Measurements from ENCODE around the gene PXDN. TPM values are rescaled to one million over a fixed set of nuclear protein-coding genes. Genes with fewer than 3 reads are reported as not detected.
"Not testable (repeated sequence)": the region's sequence is repeated elsewhere in the genome, so short reads cannot be mapped to it uniquely, and the experiment has no call there.

PXDN gene
- total RNA-seq, 1 donor from 2014 or later, result 1.1 TPM

GRCh38 chr2:1781291-1782080, 37.2 kb upstream of the PXDN start:
- H3K27ac Mint-ChIP-seq, result peak overlapping the region; percentile 77
- H3K4me3 Mint-ChIP-seq, result peak overlapping the region; percentile 24
- peaks cover 2% of the 10 kb centered on the region for H3K4me1 Mint-ChIP-seq
- no peaks in the 10 kb centered on the region for H3K9me3 Mint-ChIP-seq
- H3K27me3 Mint-ChIP-seq, result no peaks in the 10 kb centered on the region
- peak; percentile 74 for DNase-seq
- intact Hi-C loops (cut with micrococcal nuclease), result no loop called here
- H3K36me3 Mint-ChIP-seq (ENCODE audit: low read depth), result no peaks in the 10 kb centered on the region

GRCh38 chr2:1780693-1781092, 36.4 kb upstream of the PXDN start:
- no peak overlapping the region for H3K27ac Mint-ChIP-seq
- no peaks in the 10 kb centered on the region for H3K27me3 Mint-ChIP-seq
- peaks cover 2% of the 10 kb centered on the region for H3K4me1 Mint-ChIP-seq
- H3K4me3 Mint-ChIP-seq, result no peak overlapping the region
- H3K36me3 Mint-ChIP-seq (ENCODE audit: low read depth), result no peaks in the 10 kb centered on the region
- H3K9me3 Mint-ChIP-seq, result no peaks in the 10 kb centered on the region
- intact Hi-C loops (cut with micrococcal nuclease), result no loop called here
- no peak for DNase-seq

GRCh38 chr2:1780054-1780453, 35.7 kb upstream of the PXDN start:
- H3K36me3 Mint-ChIP-seq (ENCODE audit: low read depth); H3K27me3 Mint-ChIP-seq; H3K9me3 Mint-ChIP-seq; H3K4me1 Mint-ChIP-seq; intact Hi-C loops (cut with micrococcal nuclease); DNase-seq; H3K27ac Mint-ChIP-seq; H3K4me3 Mint-ChIP-seq: not testable (repeated sequence)

- Mint-ChIP-seq H3K27ac (no peak overlapping the region), H3K4me1 (peaks cover 2% of the 10 kb centered on the region), H3K27me3 (no peaks in the 10 kb centered on the region), H3K4me3 (no peak overlapping the region), H3K9me3 (no peaks in the 10 kb centered on the region), H3K36me3 (ENCODE audit: low read depth) (no peaks in the 10 kb centered on the region)
- DNase-seq, result no peak
- intact Hi-C loops (cut with micrococcal nuclease), result no loop called here
These were observed 34.3 kb upstream of the PXDN start for GRCh38 chr2:1778566-1778965.

- peaks cover 2% of the 10 kb centered on the region for H3K4me1 Mint-ChIP-seq
- no peaks in the 10 kb centered on the region for H3K36me3 Mint-ChIP-seq (ENCODE audit: low read depth)
- intact Hi-C loops (cut with micrococcal nuclease), result no loop called here
- H3K27me3 Mint-ChIP-seq, result no peaks in the 10 kb centered on the region
- H3K27ac Mint-ChIP-seq, result no peak overlapping the region
- H3K4me3 Mint-ChIP-seq, result no peak overlapping the region
- no peaks in the 10 kb centered on the region for H3K9me3 Mint-ChIP-seq
- no peak for DNase-seq
These were observed 33.5 kb upstream of the PXDN start for GRCh38 chr2:1777781-1778180.

GRCh38 chr2:1777156-1777555, 32.8 kb upstream of the PXDN start:
- Mint-ChIP-seq H3K9me3 (no peaks in the 10 kb centered on the region), H3K36me3 (ENCODE audit: low read depth) (no peaks in the 10 kb centered on the region)

GRCh38 chr2:1775511-1776035, 31.3 kb upstream of the PXDN start:
- Mint-ChIP-seq H3K9me3 (no peaks in the 10 kb centered on the region), H3K36me3 (ENCODE audit: low read depth) (no peaks in the 10 kb centered on the region), H3K27ac (no peak overlapping the region), H3K27me3 (no peaks in the 10 kb centered on the region), H3K4me1 (peaks cover 2% of the 10 kb centered on the region), H3K4me3 (no peak overlapping the region)
- intact Hi-C loops (cut with micrococcal nuclease), result no loop called here
- DNase-seq, result no peak

More at GRCh38 chr2:1777156-1777555, 32.8 kb upstream of the PXDN start:
- Mint-ChIP-seq H3K27ac (no peak overlapping the region), H3K27me3 (no peaks in the 10 kb centered on the region), H3K4me3 (no peak overlapping the region), H3K4me1 (peaks cover 2% of the 10 kb centered on the region)
- DNase-seq, result no peak
- intact Hi-C loops (cut with micrococcal nuclease), result no loop called here

GRCh38 chr2:1774929-1775328, 30.6 kb upstream of the PXDN start:
- intact Hi-C loops (cut with micrococcal nuclease), result no loop called here
- no peak for DNase-seq
- no peaks in the 10 kb centered on the region for H3K4me1 Mint-ChIP-seq
- H3K4me3 Mint-ChIP-seq, result no peak overlapping the region
- H3K27ac Mint-ChIP-seq, result no peak overlapping the region
- H3K9me3 Mint-ChIP-seq, result no peaks in the 10 kb centered on the region
- no peaks in the 10 kb centered on the region for H3K36me3 Mint-ChIP-seq (ENCODE audit: low read depth)
- no peaks in the 10 kb centered on the region for H3K27me3 Mint-ChIP-seq

GRCh38 chr2:1773883-1774282, 29.6 kb upstream of the PXDN start:
- no peaks in the 10 kb centered on the region for H3K4me1 Mint-ChIP-seq
- DNase-seq, result no peak
- no peak overlapping the region for H3K27ac Mint-ChIP-seq
- H3K27me3 Mint-ChIP-seq, result no peaks in the 10 kb centered on the region
- H3K36me3 Mint-ChIP-seq (ENCODE audit: low read depth), result no peaks in the 10 kb centered on the region
- no peaks in the 10 kb centered on the region for H3K9me3 Mint-ChIP-seq
- no peak overlapping the region for H3K4me3 Mint-ChIP-seq
- intact Hi-C loops (cut with micrococcal nuclease), result no loop called here

- no peak overlapping the region for H3K4me3 Mint-ChIP-seq
- DNase-seq, result no peak
- H3K27ac Mint-ChIP-seq, result no peak overlapping the region
- H3K36me3 Mint-ChIP-seq (ENCODE audit: low read depth), result no peaks in the 10 kb centered on the region
- no peaks in the 10 kb centered on the region for H3K27me3 Mint-ChIP-seq
- H3K4me1 Mint-ChIP-seq, result no peaks in the 10 kb centered on the region
- intact Hi-C loops (cut with micrococcal nuclease), result no loop called here
- H3K9me3 Mint-ChIP-seq, result no peaks in the 10 kb centered on the region
These were observed 28.4 kb upstream of the PXDN start for GRCh38 chr2:1772471-1773267.

- no peaks in the 10 kb centered on the region for H3K27me3 Mint-ChIP-seq
- no peak overlapping the region for H3K27ac Mint-ChIP-seq
- no peak overlapping the region for H3K4me3 Mint-ChIP-seq
- no peaks in the 10 kb centered on the region for H3K9me3 Mint-ChIP-seq
- no peaks in the 10 kb centered on the region for H3K36me3 Mint-ChIP-seq (ENCODE audit: low read depth)
- no peak for DNase-seq
- H3K4me1 Mint-ChIP-seq, result no peaks in the 10 kb centered on the region
- intact Hi-C loops (cut with micrococcal nuclease), result no loop called here
These were observed 27.4 kb upstream of the PXDN start for GRCh38 chr2:1771626-1772280.

- Mint-ChIP-seq H3K27ac (no peak overlapping the region), H3K4me1 (no peaks in the 10 kb centered on the region), H3K4me3 (no peak overlapping the region), H3K9me3 (no peaks in the 10 kb centered on the region), H3K36me3 (ENCODE audit: low read depth) (no peaks in the 10 kb centered on the region), H3K27me3 (no peaks in the 10 kb centered on the region)
- intact Hi-C loops (cut with micrococcal nuclease), result no loop called here
- DNase-seq, result no peak
These were observed 26.5 kb upstream of the PXDN start for GRCh38 chr2:1770566-1771380.

GRCh38 chr2:1769703-1770422, 25.5 kb upstream of the PXDN start:
- H3K36me3 Mint-ChIP-seq (ENCODE audit: low read depth), result no peaks in the 10 kb centered on the region
- H3K9me3 Mint-ChIP-seq, result no peaks in the 10 kb centered on the region

More at GRCh38 chr2:1769703-1770422, 25.5 kb upstream of the PXDN start:
- Mint-ChIP-seq H3K27ac (no peak overlapping the region), H3K4me1 (no peaks in the 10 kb centered on the region), H3K27me3 (no peaks in the 10 kb centered on the region), H3K4me3 (no peak overlapping the region)
- peak; percentile 82 for DNase-seq
- intact Hi-C loops (cut with micrococcal nuclease), result no loop called here

Data from activated CD4-positive, alpha-beta T cell treated with anti-CD3 and anti-CD28 coated beads, Interleukin-2, amount 10 ng/mL, durations not matched to agents 24 days and 14 days (primary cell).